GM12878 (cell line): ENCODE data around the gene CSTF1. TPM values are rescaled to one million over a fixed set of nuclear protein-coding genes. Genes with fewer than 3 reads are reported as not detected.

Experiments used
- BCL11A ChIP-seq: IDR thresholded peaks from 2 replicates; pipeline ENCODE4 v1.6.1; 2011; ENCODE audit warnings: low read depth, low read length
- CREM ChIP-seq: IDR thresholded peaks from 2 replicates; pipeline ENCODE4 v1.6.1; 2014; ENCODE audit warnings: antibody characterized with exemption, low read depth
- DPF2 ChIP-seq: fragments of 450-650 bp; IDR thresholded peaks from 2 replicates; pipeline ENCODE4 v1.6.1; 2017; ENCODE audit warnings: mild to moderate bottlenecking
- EGR1 ChIP-seq, 2 experiments: IDR thresholded peaks; 1 replicate in 1 of 2; 2 replicates in 1 of 2; pipeline ENCODE4 v1.6.1; 2011 to 2012; ENCODE audit warnings: low read depth in 2 of 2, low read length in 2 of 2, borderline replicate concordance in 1 of 2, mild to moderate bottlenecking in 1 of 2, moderate library complexity in 1 of 2
- EP300 ChIP-seq, 2 experiments: fragments of 150-350 bp in 1 of 2; IDR thresholded peaks; 2 replicates each; pipeline ENCODE4 v1.6.1; 2011 to 2012; ENCODE audit warnings: low read depth in 2 of 2, low read length in 2 of 2, borderline replicate concordance in 1 of 2, improper control_type of control experiment in 1 of 2, inconsistent platforms in 1 of 2; ENCODE audit not compliant: control insufficient read depth in 1 of 2
- JUNB ChIP-seq: IDR thresholded peaks from 2 replicates; pipeline ENCODE4 v1.6.1; 2016; ENCODE audit warnings: antibody characterized with exemption, mild to moderate bottlenecking
- KLF5 ChIP-seq: fragments of 450-650 bp; IDR thresholded peaks from 2 replicates; pipeline ENCODE4 v1.6.1; 2014; ENCODE audit warnings: mild to moderate bottlenecking; ENCODE audit not compliant: partially characterized antibody
- MTA2 ChIP-seq: fragments of 450-650 bp; IDR thresholded peaks from 2 replicates; pipeline ENCODE4 v1.6.1; 2016; ENCODE audit warnings: low read depth, mild to moderate bottlenecking, moderate library complexity
- NBN ChIP-seq: fragments of 450-650 bp; IDR thresholded peaks from 2 replicates; pipeline ENCODE4 v1.6.1; 2016
- NFIC ChIP-seq: IDR thresholded peaks from 2 replicates; pipeline ENCODE4 v1.6.1; 2012; ENCODE audit warnings: low read depth, mild to moderate bottlenecking, inconsistent platforms, low read length, moderate library complexity
- PAX5 ChIP-seq: IDR thresholded peaks from 2 replicates; pipeline ENCODE4 v1.6.1; 2011; ENCODE audit warnings: low read depth, low read length, borderline replicate concordance
- POLR2A ChIP-seq: IDR thresholded peaks from 2 replicates; pipeline ENCODE4 v1.6.1; 2011; ENCODE audit warnings: low read depth, mild to moderate bottlenecking, low read length
- RUNX3 ChIP-seq: IDR thresholded peaks from 2 replicates; pipeline ENCODE4 v1.6.1; 2012; ENCODE audit warnings: low read length, inconsistent platforms
- SMAD5 ChIP-seq: IDR thresholded peaks from 2 replicates; pipeline ENCODE4 v1.6.1; 2016; ENCODE audit warnings: antibody characterized with exemption, low read depth
- TAF1 ChIP-seq: IDR thresholded peaks from 2 replicates; pipeline ENCODE4 v1.6.1; 2011; ENCODE audit warnings: mild to moderate bottlenecking, low read depth, low read length, borderline replicate concordance
- TCF7 ChIP-seq: IDR thresholded peaks from 2 replicates; pipeline ENCODE4 v1.6.1; 2014; ENCODE audit warnings: antibody characterized with exemption, borderline replicate concordance
- ZBED1 ChIP-seq: IDR thresholded peaks from 2 replicates; pipeline ENCODE4 v1.6.1; 2016; ENCODE audit warnings: borderline replicate concordance
- ZZZ3 ChIP-seq: IDR thresholded peaks from 2 replicates; pipeline ENCODE4 v1.6.1; 2011; ENCODE audit warnings: low read depth; ENCODE audit not compliant: control insufficient read depth, insufficient read length
- polyA plus RNA-seq, 11 experiments: library from polyadenylated mRNA; depleted of rRNA in 4 of 11; unstranded in 6 of 11; stranded (reverse) in 5 of 11; fragments of >200 nt; fragmentation: Nextera tagmentation in 4 of 11; fragmentation: Illumina TruSeq in 1 of 11; extraction: Ambion mirVana in 4 of 11; extraction: Trizol in 1 of 11; gene quantifications; 1 replicate in 1 of 11; 2 replicates in 10 of 11; pipeline versions ENCODE4 v1.2.1 to v1.2.3, GENCODE V29; 2011 to 2016; ENCODE audit warnings: inconsistent platforms in 2 of 11, missing spikeins in 2 of 11, low read depth in 1 of 11
- total RNA-seq, 4 experiments: library from RNA; depleted of rRNA in 3 of 4; stranded (reverse); fragments of >200 nt in 3 of 4; fragmentation: Illumina TruSeq in 1 of 4; extraction: Trizol in 1 of 4; gene quantifications; 2 replicates each; pipeline versions ENCODE4 v1.2.1 to v1.2.3, GENCODE V29; 2013 to 2021
- TF ChIP-seq, protein P1 (sequence below): IDR thresholded peaks from 2 replicates; pipeline ENCODE4 v1.6.1; 2012; ENCODE audit warnings: mild to moderate bottlenecking, low read depth, low read length
- TF ChIP-seq, protein P2 (sequence below): IDR thresholded peaks from 2 replicates; pipeline ENCODE4 v1.6.1; 2012; ENCODE audit warnings: improper control_type of control experiment, low read depth, low read length; ENCODE audit not compliant: insufficient replicate concordance
- TF ChIP-seq, protein P3 (sequence below): IDR thresholded peaks from 2 replicates; pipeline ENCODE4 v1.6.1; 2012; ENCODE audit warnings: low read depth, low read length, improper control_type of control experiment
- TF ChIP-seq, protein P4 (sequence below): IDR thresholded peaks from 2 replicates; pipeline ENCODE4 v1.6.1; 2011; ENCODE audit warnings: borderline replicate concordance, low read depth, mild to moderate bottlenecking, moderate library complexity, mixed read lengths, low read length; ENCODE audit not compliant: insufficient read depth; ENCODE audit errors: extremely low read length

Gene CSTF1
- total and polyA plus RNA-seq, 10 of the 15 experiments (the other 5 are each of a cell fraction or from before 2014, with no cell fraction given): 41.8 to 89.1 (median 50.1) TPM

DNA sequence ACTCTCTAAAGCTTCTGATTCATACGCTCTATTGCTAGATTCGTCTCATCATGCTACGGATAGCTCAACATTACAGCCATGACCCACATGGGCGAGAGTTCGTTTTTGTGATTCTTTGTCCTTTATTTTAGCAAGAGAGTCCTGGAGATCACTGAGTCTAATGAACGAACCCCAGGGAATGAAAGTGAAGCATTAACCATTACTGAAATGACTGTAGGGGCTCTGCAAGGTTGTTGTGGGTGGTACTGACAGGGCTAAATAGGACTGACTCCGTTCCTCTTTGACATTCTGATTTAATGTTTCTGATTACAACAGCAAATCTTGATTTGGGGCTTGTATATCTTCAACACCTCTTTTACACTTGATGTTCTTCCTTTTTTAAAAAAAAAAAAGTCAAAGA, 62.3 kb downstream of the CSTF1 start (continued):
- TF ChIP-seq, protein P1, sequence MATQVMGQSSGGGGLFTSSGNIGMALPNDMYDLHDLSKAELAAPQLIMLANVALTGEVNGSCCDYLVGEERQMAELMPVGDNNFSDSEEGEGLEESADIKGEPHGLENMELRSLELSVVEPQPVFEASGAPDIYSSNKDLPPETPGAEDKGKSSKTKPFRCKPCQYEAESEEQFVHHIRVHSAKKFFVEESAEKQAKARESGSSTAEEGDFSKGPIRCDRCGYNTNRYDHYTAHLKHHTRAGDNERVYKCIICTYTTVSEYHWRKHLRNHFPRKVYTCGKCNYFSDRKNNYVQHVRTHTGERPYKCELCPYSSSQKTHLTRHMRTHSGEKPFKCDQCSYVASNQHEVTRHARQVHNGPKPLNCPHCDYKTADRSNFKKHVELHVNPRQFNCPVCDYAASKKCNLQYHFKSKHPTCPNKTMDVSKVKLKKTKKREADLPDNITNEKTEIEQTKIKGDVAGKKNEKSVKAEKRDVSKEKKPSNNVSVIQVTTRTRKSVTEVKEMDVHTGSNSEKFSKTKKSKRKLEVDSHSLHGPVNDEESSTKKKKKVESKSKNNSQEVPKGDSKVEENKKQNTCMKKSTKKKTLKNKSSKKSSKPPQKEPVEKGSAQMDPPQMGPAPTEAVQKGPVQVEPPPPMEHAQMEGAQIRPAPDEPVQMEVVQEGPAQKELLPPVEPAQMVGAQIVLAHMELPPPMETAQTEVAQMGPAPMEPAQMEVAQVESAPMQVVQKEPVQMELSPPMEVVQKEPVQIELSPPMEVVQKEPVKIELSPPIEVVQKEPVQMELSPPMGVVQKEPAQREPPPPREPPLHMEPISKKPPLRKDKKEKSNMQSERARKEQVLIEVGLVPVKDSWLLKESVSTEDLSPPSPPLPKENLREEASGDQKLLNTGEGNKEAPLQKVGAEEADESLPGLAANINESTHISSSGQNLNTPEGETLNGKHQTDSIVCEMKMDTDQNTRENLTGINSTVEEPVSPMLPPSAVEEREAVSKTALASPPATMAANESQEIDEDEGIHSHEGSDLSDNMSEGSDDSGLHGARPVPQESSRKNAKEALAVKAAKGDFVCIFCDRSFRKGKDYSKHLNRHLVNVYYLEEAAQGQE: no peak
- TF ChIP-seq ZBED1: no peak
- no peak for TF ChIP-seq SMAD5
- TF ChIP-seq PAX5: no peak
- peak; percentile 40; the same call in 1 of the 2 replicates for TF ChIP-seq TAF1
- peak; percentile 85 for TF ChIP-seq BCL11A
- no peak for TF ChIP-seq ZZZ3
- TF ChIP-seq MTA2: peak; percentile 80
- TF ChIP-seq RUNX3: peak; percentile 80
- TF ChIP-seq NBN: no peak
- TF ChIP-seq, protein P2, sequence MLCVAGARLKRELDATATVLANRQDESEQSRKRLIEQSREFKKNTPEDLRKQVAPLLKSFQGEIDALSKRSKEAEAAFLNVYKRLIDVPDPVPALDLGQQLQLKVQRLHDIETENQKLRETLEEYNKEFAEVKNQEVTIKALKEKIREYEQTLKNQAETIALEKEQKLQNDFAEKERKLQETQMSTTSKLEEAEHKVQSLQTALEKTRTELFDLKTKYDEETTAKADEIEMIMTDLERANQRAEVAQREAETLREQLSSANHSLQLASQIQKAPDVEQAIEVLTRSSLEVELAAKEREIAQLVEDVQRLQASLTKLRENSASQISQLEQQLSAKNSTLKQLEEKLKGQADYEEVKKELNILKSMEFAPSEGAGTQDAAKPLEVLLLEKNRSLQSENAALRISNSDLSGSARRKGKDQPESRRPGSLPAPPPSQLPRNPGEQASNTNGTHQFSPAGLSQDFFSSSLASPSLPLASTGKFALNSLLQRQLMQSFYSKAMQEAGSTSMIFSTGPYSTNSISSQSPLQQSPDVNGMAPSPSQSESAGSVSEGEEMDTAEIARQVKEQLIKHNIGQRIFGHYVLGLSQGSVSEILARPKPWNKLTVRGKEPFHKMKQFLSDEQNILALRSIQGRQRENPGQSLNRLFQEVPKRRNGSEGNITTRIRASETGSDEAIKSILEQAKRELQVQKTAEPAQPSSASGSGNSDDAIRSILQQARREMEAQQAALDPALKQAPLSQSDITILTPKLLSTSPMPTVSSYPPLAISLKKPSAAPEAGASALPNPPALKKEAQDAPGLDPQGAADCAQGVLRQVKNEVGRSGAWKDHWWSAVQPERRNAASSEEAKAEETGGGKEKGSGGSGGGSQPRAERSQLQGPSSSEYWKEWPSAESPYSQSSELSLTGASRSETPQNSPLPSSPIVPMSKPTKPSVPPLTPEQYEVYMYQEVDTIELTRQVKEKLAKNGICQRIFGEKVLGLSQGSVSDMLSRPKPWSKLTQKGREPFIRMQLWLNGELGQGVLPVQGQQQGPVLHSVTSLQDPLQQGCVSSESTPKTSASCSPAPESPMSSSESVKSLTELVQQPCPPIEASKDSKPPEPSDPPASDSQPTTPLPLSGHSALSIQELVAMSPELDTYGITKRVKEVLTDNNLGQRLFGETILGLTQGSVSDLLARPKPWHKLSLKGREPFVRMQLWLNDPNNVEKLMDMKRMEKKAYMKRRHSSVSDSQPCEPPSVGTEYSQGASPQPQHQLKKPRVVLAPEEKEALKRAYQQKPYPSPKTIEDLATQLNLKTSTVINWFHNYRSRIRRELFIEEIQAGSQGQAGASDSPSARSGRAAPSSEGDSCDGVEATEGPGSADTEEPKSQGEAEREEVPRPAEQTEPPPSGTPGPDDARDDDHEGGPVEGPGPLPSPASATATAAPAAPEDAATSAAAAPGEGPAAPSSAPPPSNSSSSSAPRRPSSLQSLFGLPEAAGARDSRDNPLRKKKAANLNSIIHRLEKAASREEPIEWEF: no peak
- no peak for TF ChIP-seq EGR1 (IDR thresholded peaks at IDR 0.05; ENCODE audit: borderline replicate concordance in 1 of 2, low read depth in 2 of 2, low read length in 2 of 2)
- no peak for TF ChIP-seq TCF7
- TF ChIP-seq POLR2A: no peak
- TF ChIP-seq JUNB: peak; percentile 82
- TF ChIP-seq, protein P3, sequence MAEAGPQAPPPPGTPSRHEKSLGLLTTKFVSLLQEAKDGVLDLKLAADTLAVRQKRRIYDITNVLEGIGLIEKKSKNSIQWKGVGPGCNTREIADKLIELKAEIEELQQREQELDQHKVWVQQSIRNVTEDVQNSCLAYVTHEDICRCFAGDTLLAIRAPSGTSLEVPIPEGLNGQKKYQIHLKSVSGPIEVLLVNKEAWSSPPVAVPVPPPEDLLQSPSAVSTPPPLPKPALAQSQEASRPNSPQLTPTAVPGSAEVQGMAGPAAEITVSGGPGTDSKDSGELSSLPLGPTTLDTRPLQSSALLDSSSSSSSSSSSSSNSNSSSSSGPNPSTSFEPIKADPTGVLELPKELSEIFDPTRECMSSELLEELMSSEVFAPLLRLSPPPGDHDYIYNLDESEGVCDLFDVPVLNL: no peak
- TF ChIP-seq NFIC: 0 out of 2 replicates have a peak, but pooled peaks have one; percentile 40
- TF ChIP-seq KLF5: no peak
- TF ChIP-seq EP300 (IDR thresholded peaks at IDR 0.05; ENCODE audit: borderline replicate concordance in 1 of 2, control insufficient read depth in 1 of 2, low read depth in 2 of 2, low read length in 2 of 2): 0 out of 4 replicates have a peak, but pooled peaks of 1 of the 2 experiments have one; percentile 21
- peak; percentile 71 for TF ChIP-seq DPF2
- TF ChIP-seq, protein P4, sequence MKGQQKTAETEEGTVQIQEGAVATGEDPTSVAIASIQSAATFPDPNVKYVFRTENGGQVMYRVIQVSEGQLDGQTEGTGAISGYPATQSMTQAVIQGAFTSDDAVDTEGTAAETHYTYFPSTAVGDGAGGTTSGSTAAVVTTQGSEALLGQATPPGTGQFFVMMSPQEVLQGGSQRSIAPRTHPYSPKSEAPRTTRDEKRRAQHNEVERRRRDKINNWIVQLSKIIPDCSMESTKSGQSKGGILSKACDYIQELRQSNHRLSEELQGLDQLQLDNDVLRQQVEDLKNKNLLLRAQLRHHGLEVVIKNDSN: no peak
- no peak; the same call in 1 of the 2 replicates for TF ChIP-seq CREM
